H1 (cell line): ENCODE measurements around the gene DCP2. TPM values are rescaled to one million over a fixed set of nuclear protein-coding genes. Genes with fewer than 3 reads are reported as not detected.
"Not testable (repeated sequence)": the region's sequence is repeated elsewhere in the genome, so short reads cannot be mapped to it uniquely, and the experiment has no call there.

Experiments
- CTCF ChIA-PET: fragments of 300-600 bp; sonication (Branson Sonifier 250); formaldehyde crosslinking; loops from one replicate; lab custom pipeline; 2021; ENCODE audit not compliant: partially characterized antibody; lab: Charles Lee
- POLR2A ChIA-PET: fragments of 300-600 bp; sonication (Branson Sonifier 250); formaldehyde crosslinking; loops from one replicate; lab custom pipeline; 2021; ENCODE audit warnings: inconsistent platforms; ENCODE audit not compliant: partially characterized antibody; lab: Charles Lee
- DNase-seq, 2 experiments: peaks; one replicate each; pipeline versions ENCODE4 v3.0.0 to v3.0.0-alpha.2; 2010 to 2022; ENCODE audit warnings: low spot score in 2 of 2, low read depth in 1 of 2, mixed read lengths in 1 of 2
- FAIRE-seq: peaks from 2 replicates; lab custom pipeline; 2011; peaks lifted over from hg19 to GRCh38; lab: Jason Lieb, UNC
- H2AFZ ChIP-seq: 2 replicates; pipeline ENCODE4 v1.8.1; 2012; ENCODE audit warnings: low read length, inconsistent platforms
- H2AK5ac ChIP-seq: 2 replicates; pipeline ENCODE4 v1.6.1; 2013; ENCODE audit warnings: low read depth, low read length
- H2BK120ac ChIP-seq: replicated peaks from 2 replicates; pipeline ENCODE3; 2013; ENCODE audit warnings: low read depth, low read length, inconsistent platforms
- H2BK12ac ChIP-seq: 2 replicates; pipeline ENCODE4 v1.6.1; 2013; ENCODE audit warnings: low read depth, low read length
- H2BK15ac ChIP-seq: 2 replicates; pipeline ENCODE4 v1.6.1; 2013; ENCODE audit warnings: low read length
- H2BK20ac ChIP-seq: 2 replicates; pipeline ENCODE4 v1.6.1; 2013; ENCODE audit warnings: low read length
- H2BK5ac ChIP-seq: 2 replicates; pipeline ENCODE4 v1.6.1; 2013; ENCODE audit warnings: low read depth, low read length
- H3K14ac ChIP-seq: 2 replicates; pipeline ENCODE4 v1.6.1; 2013; ENCODE audit warnings: inconsistent platforms; ENCODE audit not compliant: insufficient read length
- H3K18ac ChIP-seq: 2 replicates; pipeline ENCODE4 v1.6.1; 2013; ENCODE audit warnings: low read length; ENCODE audit errors: extremely low read depth
- H3K23ac ChIP-seq: 2 replicates; pipeline ENCODE4 v1.6.1; 2013; ENCODE audit warnings: inconsistent platforms; ENCODE audit not compliant: insufficient read length
- H3K23me2 ChIP-seq: 2 replicates; pipeline ENCODE4 v1.6.1; 2013; ENCODE audit warnings: low read depth, low read length
- H3K27ac ChIP-seq: 2 replicates; pipeline ENCODE4 v1.6.1; 2011; ENCODE audit warnings: low read depth, low read length, inconsistent platforms
- H3K27me3 ChIP-seq, 4 experiments: replicated peaks in 1 of 4; 1 replicate in 1 of 4; 2 replicates in 3 of 4; pipeline versions ENCODE4 v1.6.1 to v1.8.1; 2011 to 2013; ENCODE audit warnings: low read length in 3 of 4, mild to moderate bottlenecking in 3 of 4, inconsistent platforms in 2 of 4, mixed read lengths in 2 of 4, moderate library complexity in 1 of 4; ENCODE audit not compliant: control insufficient read depth in 3 of 4, insufficient read depth in 3 of 4; ENCODE audit errors: extremely low read depth in 1 of 4
- H3K36me3 ChIP-seq, 4 experiments: 2 replicates each; pipeline versions ENCODE4 v1.6.1 to v1.8.1; 2011 to 2013; ENCODE audit warnings: mild to moderate bottlenecking in 4 of 4, low read length in 3 of 4, moderate library complexity in 2 of 4, control low read depth in 1 of 4, inconsistent platforms in 1 of 4; ENCODE audit not compliant: insufficient read depth in 4 of 4, control insufficient read depth in 2 of 4
- H3K4ac ChIP-seq: replicated peaks from 2 replicates; pipeline ENCODE3; 2013; ENCODE audit warnings: low read length, low read depth, mixed read lengths, inconsistent platforms; ENCODE audit not compliant: insufficient read length
- H3K4me1 ChIP-seq, 4 experiments: replicated peaks in 1 of 4; 1 replicate in 1 of 4; 2 replicates in 3 of 4; pipeline versions ENCODE4 v1.6.1 to v1.8.1; 2011 to 2013; ENCODE audit warnings: low read length in 3 of 4, inconsistent platforms in 2 of 4, mixed read lengths in 1 of 4; ENCODE audit not compliant: insufficient read depth in 4 of 4, control insufficient read depth in 3 of 4
- H3K4me2 ChIP-seq, 2 experiments: 2 replicates each; pipeline versions ENCODE4 v1.6.1 to v1.8.1; 2011 to 2013; ENCODE audit warnings: low read depth in 2 of 2, low read length in 2 of 2, control low read depth in 1 of 2, inconsistent platforms in 1 of 2, mild to moderate bottlenecking in 1 of 2; ENCODE audit not compliant: insufficient read depth in 1 of 2
- H3K4me3 ChIP-seq, 4 experiments: fragments of 200-600, 300-600 bp in 1 of 4; sonication (generic), shearing (Covaris generic), sonication (Bioruptor Twin) in 1 of 4; 2 replicates each; pipeline versions ENCODE4 v1.5.1 to v1.8.1; 2011 to 2016; ENCODE audit warnings: low read length in 4 of 4, low read depth in 3 of 4, control low read depth in 2 of 4, inconsistent platforms in 2 of 4, mild to moderate bottlenecking in 2 of 4, mixed read lengths in 1 of 4, moderate library complexity in 1 of 4; ENCODE audit not compliant: insufficient read depth in 2 of 4; ENCODE audit errors: extremely low read depth in 1 of 4
- H3K56ac ChIP-seq: replicated peaks from 2 replicates; pipeline ENCODE3; 2013; ENCODE audit warnings: low read depth, mild to moderate bottlenecking, mixed read lengths, low read length, inconsistent platforms; ENCODE audit not compliant: insufficient read length
- H3K79me1 ChIP-seq: 2 replicates; pipeline ENCODE4 v1.6.1; 2013; ENCODE audit warnings: low read depth, low read length, control low read depth
- H3K79me2 ChIP-seq, 2 experiments: 2 replicates each; pipeline versions ENCODE4 v1.6.1 to v1.8.1; 2012 to 2013; ENCODE audit warnings: low read length in 2 of 2, mild to moderate bottlenecking in 2 of 2, inconsistent platforms in 1 of 2; ENCODE audit not compliant: insufficient read depth in 2 of 2, control insufficient read depth in 1 of 2
- H3K9ac ChIP-seq, 4 experiments: replicated peaks in 1 of 4; 1 replicate in 1 of 4; 2 replicates in 3 of 4; pipeline versions ENCODE4 v1.6.1 to v1.8.1; 2011 to 2013; ENCODE audit warnings: low read depth in 3 of 4, low read length in 3 of 4, control low read depth in 2 of 4, mild to moderate bottlenecking in 2 of 4, moderate library complexity in 2 of 4, inconsistent platforms in 1 of 4; ENCODE audit errors: extremely low read depth in 1 of 4
- H3K9me3 ChIP-seq, 2 experiments: 2 replicates each; pipeline versions ENCODE4 v1.6.1 to v1.8.1; 2012 to 2013; ENCODE audit warnings: mild to moderate bottlenecking in 2 of 2, moderate library complexity in 2 of 2, control low read depth in 1 of 2, inconsistent platforms in 1 of 2, low read depth in 1 of 2, low read length in 1 of 2, mixed read lengths in 1 of 2; ENCODE audit not compliant: insufficient read depth in 2 of 2
- H4K20me1 ChIP-seq, 2 experiments: replicated peaks in 1 of 2; 2 replicates each; pipeline versions ENCODE3 to v1.8.1; 2011 to 2013; ENCODE audit warnings: inconsistent platforms in 2 of 2, low read length in 2 of 2, mild to moderate bottlenecking in 1 of 2; ENCODE audit not compliant: insufficient read depth in 2 of 2, control insufficient read depth in 1 of 2
- H4K5ac ChIP-seq: 2 replicates; pipeline ENCODE4 v1.6.1; 2013; ENCODE audit warnings: low read length, low read depth, mixed read lengths, inconsistent platforms; ENCODE audit not compliant: insufficient read length
- H4K8ac ChIP-seq: 2 replicates; pipeline ENCODE4 v1.8.0; 2013; ENCODE audit warnings: mild to moderate bottlenecking, moderate library complexity, low read length, inconsistent platforms; ENCODE audit not compliant: insufficient read depth; ENCODE audit errors: extremely low read depth
- H4K91ac ChIP-seq: replicated peaks from 2 replicates; pipeline ENCODE3; 2013; ENCODE audit warnings: low read length, mixed read lengths, inconsistent platforms; ENCODE audit not compliant: insufficient read length
- WGBS, 2 experiments: shearing (Covaris generic) in 1 of 2; methylation state at CpG; one replicate each; pipeline versions ENCODE4 v1.1.6 to v1.1.7; 2013 to 2015; ENCODE audit warnings: low lambda C conversion rate in 2 of 2, mixed read lengths in 2 of 2, inconsistent platforms in 1 of 2, low coverage in 1 of 2, missing lambda C conversion rate in 1 of 2; ENCODE audit not compliant: insufficient replicate concordance in 2 of 2, insufficient coverage in 1 of 2, insufficient read length in 1 of 2; ENCODE audit errors: extremely low coverage in 1 of 2, missing lambda C conversion rate in 1 of 2; 5-methylcytosine and 5-hydroxymethylcytosine counted together
- polyA plus RNA-seq, 7 experiments: library from polyadenylated mRNA; depleted of rRNA in 3 of 7; stranded (reverse) in 5 of 7; unstranded in 2 of 7; fragments of >200 nt in 5 of 7; fragments of 200-250 nt in 2 of 7; gene quantifications; 1 replicate in 5 of 7; 2 replicates in 1 of 7; 4 replicates in 1 of 7; pipeline versions ENCODE4 v1.2.1 to v1.2.3, GENCODE V29; 2011 to 2013; ENCODE audit warnings: missing spikeins in 2 of 7, mixed read lengths in 2 of 7
- total RNA-seq: library from RNA; stranded (reverse); fragmentation: NEBNext Ultra II Directional; extraction: Animal tissue kit (Norgen Biotek cat#: 25700); gene quantifications from 2 replicates; pipeline ENCODE4 v1.2.1, GENCODE V29; 2021

The DCP2 gene
- total and polyA plus RNA-seq, 2 of the 8 experiments (the other 6 are each of a cell fraction or from before 2014, with no cell fraction given) = 14.4 to 162 TPM

DNA sequence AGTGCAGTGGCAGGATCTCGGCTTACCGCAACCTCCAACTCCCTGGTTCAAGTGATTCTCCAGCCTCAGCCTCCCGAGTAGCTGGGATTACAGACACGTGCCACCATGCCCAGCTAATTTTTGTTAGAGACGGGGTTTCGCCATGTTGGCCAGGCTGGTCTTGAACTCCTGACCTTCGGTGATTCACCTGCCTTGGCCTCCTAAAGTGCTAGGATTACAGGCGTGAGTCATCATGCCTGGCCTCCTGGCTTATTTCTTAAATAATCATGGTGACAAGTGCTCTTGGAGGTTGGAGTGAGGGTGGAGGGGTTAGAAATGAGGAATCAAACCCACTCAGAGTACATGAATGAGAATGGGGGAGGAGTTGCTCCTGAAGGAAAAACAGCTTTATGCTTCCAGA, 16.7 kb upstream of the DCP2 start:
- H2BK120ac ChIP-seq, H3K23ac ChIP-seq, H2BK20ac ChIP-seq, H3K36me3 ChIP-seq, H4K8ac ChIP-seq, H4K20me1 ChIP-seq, DNase-seq, H2BK5ac ChIP-seq, H3K27me3 ChIP-seq, H2AK5ac ChIP-seq, H3K4me3 ChIP-seq, H3K14ac ChIP-seq, H2BK15ac ChIP-seq, FAIRE-seq, H3K79me2 ChIP-seq, H3K4me1 ChIP-seq, H4K91ac ChIP-seq, H3K18ac ChIP-seq, H3K9ac ChIP-seq, H3K56ac ChIP-seq, H2BK12ac ChIP-seq, H3K4ac ChIP-seq, H3K9me3 ChIP-seq, H4K5ac ChIP-seq, H2AFZ ChIP-seq, H3K79me1 ChIP-seq, H3K27ac ChIP-seq, H3K4me2 ChIP-seq, H3K23me2 ChIP-seq: not testable (repeated sequence)
- 95% methylated on average over 8 of the region's 8 CpGs; no CpG with 5 or more reads in 1 of the 2 experiments for WGBS, 2 experiments
- ChIA-PET CTCF (interaction anchor here (3.6 kb wide), 1 partner anchor 13 kb away, joined by 18 read pairs; no protein-coding TSS in a partner anchor), POLR2A (interaction anchor here (0.6 to 3.5 kb wide), 3 partner anchors 9 to 35 kb away, joined by 3 to 16 read pairs (median 3); partner anchors contain the start of gene DCP2)
